Panc1 (cell line): Measurements from ENCODE around the gene RBM44. TPM values are rescaled to one million over a fixed set of nuclear protein-coding genes. Genes with fewer than 3 reads are reported as not detected.

Source experiments
- ATAC-seq: fragments of 200-7000 bp; cut with Tn5 transposase; 2 replicates; pipeline ENCODE4 v1.9.1; 2020; ENCODE audit warnings: mild to moderate bottlenecking, moderate library complexity
- BruUV-seq: library from RNA; stranded (reverse); fragments of 400-500 nt; replicated peaks from 2 replicates; lab custom pipeline; 2021; lab: Mats Ljungman, UMichigan
- CTCF ChIA-PET: fragments of 300-600 bp; sonication (Branson Sonifier 250); formaldehyde crosslinking; loops from one replicate; lab custom pipeline; 2022; ENCODE audit warnings: antibody characterized with exemption; lab: Charles Lee
- POLR2A ChIA-PET: fragments of 300-600 bp; sonication (Branson Sonifier 250); formaldehyde crosslinking; loops from one replicate; lab custom pipeline; 2022; ENCODE audit warnings: antibody characterized with exemption; lab: Charles Lee
- DNase-seq: peaks from one replicate; pipeline ENCODE4 v3.0.0-alpha.2; 2010; ENCODE audit warnings: low read depth, low spot score
- H3K27ac ChIP-seq: 2 replicates; pipeline ENCODE4 v1.5.1; 2011; ENCODE audit warnings: mild to moderate bottlenecking, low read length, inconsistent platforms
- H3K27me3 ChIP-seq: fragments of 200-500 bp; sonication (Bioruptor generic); 2 replicates; pipeline ENCODE4 v1.6.0; 2014; ENCODE audit warnings: low read length, inconsistent platforms; ENCODE audit not compliant: control insufficient read depth, insufficient read depth
- H3K36me3 ChIP-seq: fragments of 200-500 bp; sonication (Bioruptor generic); 2 replicates; pipeline ENCODE4 v1.5.1; 2014; ENCODE audit warnings: inconsistent platforms, mild to moderate bottlenecking, low read length, moderate library complexity; ENCODE audit not compliant: control insufficient read depth, insufficient read depth
- H3K4me1 ChIP-seq: 2 replicates; pipeline ENCODE4 v1.5.1; 2011; ENCODE audit warnings: inconsistent platforms, mild to moderate bottlenecking, low read length, moderate library complexity; ENCODE audit not compliant: control insufficient read depth, insufficient read depth
- H3K4me3 ChIP-seq, 2 experiments: 2 replicates each; pipeline ENCODE4 v1.5.1; 2011 to 2012; ENCODE audit warnings: low read depth in 2 of 2, low read length in 2 of 2, mild to moderate bottlenecking in 2 of 2, inconsistent platforms in 1 of 2, moderate library complexity in 1 of 2
- H3K9me3 ChIP-seq: fragments of 200-500 bp; sonication (Bioruptor generic); 2 replicates; pipeline ENCODE4 v1.5.1; 2014; ENCODE audit warnings: low read depth, mild to moderate bottlenecking, inconsistent platforms, low read length, moderate library complexity; ENCODE audit not compliant: control insufficient read depth, insufficient read depth
- CTCF ChIP-seq: fragments of 450-650 bp; IDR thresholded peaks from 2 replicates; pipeline ENCODE4 v1.5.1; 2017; ENCODE audit warnings: mild to moderate bottlenecking
- POLR2AphosphoS5 ChIP-seq: IDR thresholded peaks from 2 replicates; pipeline ENCODE4 v1.6.1; 2012; ENCODE audit warnings: mild to moderate bottlenecking, low read depth, low read length, moderate library complexity
- SIN3A ChIP-seq: IDR thresholded peaks from 2 replicates; pipeline ENCODE4 v1.6.1; 2012; ENCODE audit warnings: low read depth, mild to moderate bottlenecking, low read length, moderate library complexity, borderline replicate concordance; ENCODE audit not compliant: insufficient read depth
- TCF7L2 ChIP-seq: IDR thresholded peaks from 2 replicates; pipeline ENCODE4 v1.6.1; 2011; ENCODE audit warnings: mild to moderate bottlenecking, low read depth, low read length, inconsistent platforms
- in situ Hi-C: cut with HindIII; loops from 2 replicates; pipeline ENCODE4 v1.10.0; 2016; ENCODE audit warnings: low sequenced_read_pairs, low pct_unique_long_range_greater_than_20kb
- intact Hi-C: fragments of 100-400 bp; cut with micrococcal nuclease; formaldehyde crosslinking; loops from one replicate; pipeline ENCODE4 v1.10.0; 2022; ENCODE audit not compliant: unreplicated experiment
- total RNA-seq: library from RNA; stranded (reverse); gene quantifications from one replicate; pipeline ENCODE4 v1.2.1, GENCODE V29; 2021; ENCODE audit not compliant: unreplicated experiment
- TF ChIP-seq, protein P1 (sequence below), 2 experiments: IDR thresholded peaks; 2 replicates each; pipeline ENCODE4 v1.6.1; 2011 to 2012; ENCODE audit warnings: low read depth in 2 of 2, control low read depth in 1 of 2, low read length in 1 of 2, mild to moderate bottlenecking in 1 of 2, moderate library complexity in 1 of 2; ENCODE audit not compliant: insufficient read depth in 1 of 2

Gene RBM44
- total RNA-seq, 1 experiment from 2014 or later: 0.90 TPM

DNA sequence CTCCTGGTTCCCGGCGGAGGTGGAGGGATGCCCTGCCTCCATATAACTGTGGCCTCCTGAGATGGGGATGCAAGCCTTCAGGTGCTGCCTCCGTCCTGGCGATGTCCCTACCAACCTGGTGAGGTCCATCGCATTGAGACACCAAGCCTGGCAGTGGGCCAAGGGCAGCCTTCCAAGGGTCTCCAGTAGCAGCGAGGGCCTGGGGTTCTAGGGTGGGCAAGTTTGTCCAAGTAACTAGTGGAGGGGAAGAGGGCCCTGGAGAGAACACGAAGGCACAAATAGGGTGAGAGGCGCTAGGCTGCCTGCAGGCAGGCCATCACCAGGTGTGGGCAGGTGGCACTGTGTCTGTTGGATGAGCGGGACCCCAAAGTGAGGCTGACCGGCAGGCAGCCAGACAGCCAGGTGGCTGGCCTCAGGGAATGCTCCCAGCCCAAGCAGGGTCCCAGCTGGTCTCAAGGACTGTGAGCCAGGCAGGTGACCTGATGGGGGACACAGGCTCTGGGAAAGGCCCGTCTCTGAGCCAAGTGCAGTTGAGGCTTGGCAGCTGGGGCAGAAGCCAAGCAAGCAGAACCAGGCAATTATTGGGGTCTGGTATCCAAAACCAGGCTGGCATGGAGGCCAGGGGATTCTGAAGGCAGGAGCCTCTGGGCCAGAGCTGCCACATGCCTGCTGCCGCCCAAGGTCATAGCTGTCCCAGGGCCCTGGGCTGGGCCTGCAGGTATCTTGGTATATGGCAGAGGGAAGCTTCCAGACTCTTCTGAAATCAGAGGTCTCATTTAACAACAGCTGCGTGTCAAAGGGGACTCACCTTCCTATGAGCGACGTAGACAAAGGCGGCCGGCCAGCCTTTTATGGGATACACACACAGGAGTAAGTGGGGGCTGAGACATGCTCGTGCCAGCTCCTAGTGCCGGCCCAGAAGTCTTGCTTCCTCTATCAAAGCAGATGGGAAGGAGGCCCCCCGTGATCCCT lies 84.2 kb downstream of the RBM44 start:
- ChIA-PET CTCF (no interaction called here), POLR2A (interaction anchor here (0.7 kb wide), 1 partner anchor 120 kb away, joined by 3 read pairs; no protein-coding TSS in a partner anchor)
- no peak overlapping the region for H3K27ac ChIP-seq
- TF ChIP-seq POLR2AphosphoS5 (no peak), CTCF (no peak), SIN3A (no peak), TCF7L2 (no peak)
- TF ChIP-seq, protein P1, sequence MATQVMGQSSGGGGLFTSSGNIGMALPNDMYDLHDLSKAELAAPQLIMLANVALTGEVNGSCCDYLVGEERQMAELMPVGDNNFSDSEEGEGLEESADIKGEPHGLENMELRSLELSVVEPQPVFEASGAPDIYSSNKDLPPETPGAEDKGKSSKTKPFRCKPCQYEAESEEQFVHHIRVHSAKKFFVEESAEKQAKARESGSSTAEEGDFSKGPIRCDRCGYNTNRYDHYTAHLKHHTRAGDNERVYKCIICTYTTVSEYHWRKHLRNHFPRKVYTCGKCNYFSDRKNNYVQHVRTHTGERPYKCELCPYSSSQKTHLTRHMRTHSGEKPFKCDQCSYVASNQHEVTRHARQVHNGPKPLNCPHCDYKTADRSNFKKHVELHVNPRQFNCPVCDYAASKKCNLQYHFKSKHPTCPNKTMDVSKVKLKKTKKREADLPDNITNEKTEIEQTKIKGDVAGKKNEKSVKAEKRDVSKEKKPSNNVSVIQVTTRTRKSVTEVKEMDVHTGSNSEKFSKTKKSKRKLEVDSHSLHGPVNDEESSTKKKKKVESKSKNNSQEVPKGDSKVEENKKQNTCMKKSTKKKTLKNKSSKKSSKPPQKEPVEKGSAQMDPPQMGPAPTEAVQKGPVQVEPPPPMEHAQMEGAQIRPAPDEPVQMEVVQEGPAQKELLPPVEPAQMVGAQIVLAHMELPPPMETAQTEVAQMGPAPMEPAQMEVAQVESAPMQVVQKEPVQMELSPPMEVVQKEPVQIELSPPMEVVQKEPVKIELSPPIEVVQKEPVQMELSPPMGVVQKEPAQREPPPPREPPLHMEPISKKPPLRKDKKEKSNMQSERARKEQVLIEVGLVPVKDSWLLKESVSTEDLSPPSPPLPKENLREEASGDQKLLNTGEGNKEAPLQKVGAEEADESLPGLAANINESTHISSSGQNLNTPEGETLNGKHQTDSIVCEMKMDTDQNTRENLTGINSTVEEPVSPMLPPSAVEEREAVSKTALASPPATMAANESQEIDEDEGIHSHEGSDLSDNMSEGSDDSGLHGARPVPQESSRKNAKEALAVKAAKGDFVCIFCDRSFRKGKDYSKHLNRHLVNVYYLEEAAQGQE (IDR thresholded peaks at IDR 0.05; ENCODE audit: insufficient read depth in 1 of 2, low read depth in 2 of 2, low read length in 1 of 2): no peak
- H3K36me3 ChIP-seq: no peaks in the 10 kb centered on the region
- H3K27me3 ChIP-seq: no peaks in the 10 kb centered on the region
- H3K9me3 ChIP-seq: no peaks in the 10 kb centered on the region
- ATAC-seq: no peak
- no peak overlapping the region for H3K4me3 ChIP-seq
- H3K4me1 ChIP-seq: peaks cover 8% of the 10 kb centered on the region
- BruUV-seq: no TSS peak
- intact Hi-C loops (no loop called here), in situ Hi-C loops (no loop called here)
- no peak for DNase-seq

DNA sequence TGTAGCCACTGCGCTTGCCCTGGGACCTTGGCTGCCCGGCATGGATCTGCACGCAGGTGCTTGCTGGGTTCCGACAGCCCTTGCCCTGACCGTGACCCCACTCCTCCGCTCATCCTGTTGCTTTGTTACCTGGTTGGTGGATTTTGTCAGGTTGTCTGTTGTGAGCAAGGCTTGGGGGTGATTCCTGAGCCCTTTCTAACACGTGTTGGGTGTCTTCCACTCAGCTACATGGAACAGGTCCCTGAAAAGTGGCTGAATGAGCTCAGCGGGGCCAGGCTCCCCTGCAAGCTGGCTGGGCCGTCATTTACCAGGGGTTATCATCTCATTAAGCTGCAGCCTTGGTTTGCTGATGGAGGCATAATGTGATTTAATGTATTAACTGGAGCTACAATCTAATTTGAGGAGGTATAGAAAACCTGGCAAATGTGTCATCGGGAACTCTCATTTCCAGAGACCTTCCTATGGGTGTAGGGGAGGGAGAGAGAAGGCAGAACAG lies 85.4 kb downstream of the RBM44 start:
- no peak overlapping the region for H3K4me3 ChIP-seq
- DNase-seq: no peak
- no peak overlapping the region for H3K27ac ChIP-seq
- intact Hi-C loops: no loop called here
- H3K27me3 ChIP-seq: no peaks in the 10 kb centered on the region
- BruUV-seq: no TSS peak
- no peaks in the 10 kb centered on the region for H3K36me3 ChIP-seq
- TF ChIP-seq POLR2AphosphoS5: no peak
- no peak for TF ChIP-seq SIN3A
- TF ChIP-seq, protein P1 (IDR thresholded peaks at IDR 0.05; ENCODE audit: insufficient read depth in 1 of 2, low read depth in 2 of 2, low read length in 1 of 2): no peak
- TF ChIP-seq CTCF: no peak
- TF ChIP-seq TCF7L2: no peak
- in situ Hi-C loops: no loop called here
- H3K4me1 ChIP-seq: peaks cover 3% of the 10 kb centered on the region
- no peak for ATAC-seq
- no peaks in the 10 kb centered on the region for H3K9me3 ChIP-seq
- CTCF ChIA-PET: no interaction called here
- POLR2A ChIA-PET: no interaction called here
